Measurements from ENCODE around the gene MTHFD2.

The MTHFD2 gene

DNA sequence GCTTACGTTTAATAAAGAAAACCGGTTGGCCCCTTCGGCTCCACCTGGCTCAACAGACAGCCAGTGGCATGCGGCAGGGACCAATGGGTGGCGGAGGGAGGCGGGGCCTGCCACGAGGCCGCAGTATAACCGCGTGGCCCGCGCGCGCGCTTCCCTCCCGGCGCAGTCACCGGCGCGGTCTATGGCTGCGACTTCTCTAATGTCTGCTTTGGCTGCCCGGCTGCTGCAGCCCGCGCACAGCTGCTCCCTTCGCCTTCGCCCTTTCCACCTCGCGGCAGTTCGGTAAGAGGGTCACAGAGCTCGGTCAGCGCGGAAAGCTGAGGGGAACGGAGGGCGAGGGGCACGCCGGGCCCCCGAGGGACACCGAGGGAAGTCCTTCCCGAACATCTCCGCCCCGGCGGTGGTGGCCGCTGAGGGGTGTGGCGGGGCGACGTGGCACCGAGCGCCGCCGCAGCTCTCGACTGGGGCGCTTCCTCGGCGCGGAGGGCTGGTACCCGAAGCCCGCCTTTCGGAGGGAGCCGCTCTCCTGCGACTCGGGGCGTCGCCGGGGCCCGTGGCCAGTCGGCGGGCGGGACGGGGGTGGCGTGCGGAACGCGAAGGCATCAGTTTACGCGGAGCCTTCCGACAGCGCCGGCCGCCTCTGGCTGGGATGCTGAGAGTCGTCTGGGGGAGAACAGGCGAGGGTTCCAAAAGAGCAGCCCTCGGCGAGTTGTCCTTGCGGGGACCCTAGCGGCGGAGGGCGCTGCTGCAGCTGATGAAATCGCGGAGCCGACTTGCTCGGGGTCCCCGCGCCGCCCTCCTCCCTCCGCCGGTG lies at the start of gene MTHFD2:
Gene MTHFD2, plus strand, starts transcription at position 155 of the 814 bp plus-strand sequence. Its CDS starts 27 bp downstream, at position 182.
- Histone ChIP-seq H3K9ac (ENCODE audit: low read length) (peak within 1 kb of the TSS; percentile 100), H3K36me3 (ENCODE audit: control insufficient read depth, insufficient read depth, low read length) (peaks cover 39% of the 10 kb centered on the region), H3K27ac (ENCODE audit: low read depth, low read length) (peak within 1 kb of the TSS; percentile 100)

DNA sequence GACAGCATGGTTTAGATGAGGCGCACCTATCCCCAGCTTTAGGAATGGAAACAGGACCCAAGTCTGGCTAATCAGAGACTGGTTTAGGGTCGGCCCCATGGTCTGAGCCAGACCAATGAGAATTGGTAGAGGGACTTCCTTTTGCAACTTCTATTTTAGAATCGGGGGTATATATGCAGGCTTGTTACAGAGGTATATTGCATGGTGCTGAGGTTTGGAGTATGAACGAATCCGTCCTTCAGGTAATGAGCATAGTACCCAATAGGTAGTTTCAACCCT lies 49.2 kb upstream of the MTHFD2 start:
- no peak overlapping the region for H3K27ac ChIP-seq (ENCODE audit: low read depth, low read length)
- peaks cover 23% of the 10 kb centered on the region for H3K36me3 ChIP-seq (ENCODE audit: control insufficient read depth, insufficient read depth, low read length)
- H3K27me3 ChIP-seq (ENCODE audit: control insufficient read depth, insufficient read depth, low read length), result no peaks in the 10 kb centered on the region
- no peak overlapping the region for H3K9ac ChIP-seq (ENCODE audit: low read length)
- no peaks in the 10 kb centered on the region for H3K9me3 ChIP-seq (ENCODE audit: control insufficient read depth, insufficient read depth, low read depth, low read length)
- H3K4me1 ChIP-seq (ENCODE audit: control insufficient read depth, insufficient read depth, low read length), result peaks cover 10% of the 10 kb centered on the region; the same call in 1 of the 2 replicates
- 0 out of 2 replicates have a peak overlapping the region, but pooled peaks have one; percentile 69 for H3K4me3 ChIP-seq (ENCODE audit: low read depth, low read length)

More for the DNA sequence above, at the start of gene MTHFD2:
- Histone ChIP-seq H3K4me3 (ENCODE audit: low read depth, low read length) (peak within 1 kb of the TSS; percentile 100), H3K9me3 (ENCODE audit: control insufficient read depth, insufficient read depth, low read depth, low read length) (no peaks in the 10 kb centered on the region), H3K27me3 (ENCODE audit: control insufficient read depth, insufficient read depth, low read length) (no peaks in the 10 kb centered on the region), H3K4me1 (ENCODE audit: control insufficient read depth, insufficient read depth, low read length) (peaks cover 12% of the 10 kb centered on the region; the same call in 1 of the 2 replicates)

DNA sequence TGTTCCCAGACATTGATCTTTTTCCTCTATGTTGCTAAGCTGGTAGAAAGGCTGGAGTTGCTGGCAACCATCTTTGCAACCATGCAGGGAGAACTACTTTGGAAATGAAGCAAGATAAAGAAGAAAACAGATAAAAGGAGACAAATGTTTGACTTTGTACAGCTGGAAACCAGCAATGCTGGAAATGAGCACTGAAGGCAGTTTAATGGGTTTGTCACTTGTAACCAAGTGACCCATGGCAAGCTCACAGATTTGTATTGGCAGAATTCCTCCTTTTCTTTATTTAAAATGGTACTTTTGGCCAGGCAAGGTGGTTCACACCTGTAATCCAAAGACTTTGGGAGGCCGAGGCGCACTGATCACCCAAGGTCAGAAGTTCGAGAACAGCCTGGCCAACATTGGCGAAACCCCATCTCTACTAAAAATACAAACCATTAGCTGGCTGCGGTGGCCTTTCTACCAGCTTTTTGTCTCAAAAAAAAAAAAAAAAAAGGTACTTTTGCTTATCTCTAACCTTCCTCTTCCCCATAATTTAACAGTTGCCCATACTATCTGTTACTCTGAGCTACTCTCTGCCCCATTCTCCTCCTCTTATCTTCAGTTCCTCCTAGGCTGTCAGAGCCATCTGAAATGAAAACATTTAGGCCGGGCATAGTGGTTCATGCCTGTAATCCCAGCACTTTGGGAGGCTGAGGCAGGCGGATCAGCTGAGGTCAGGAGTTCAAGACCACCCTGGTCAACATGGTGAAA lies 48.7 kb upstream of the MTHFD2 start:
- H3K27ac ChIP-seq (ENCODE audit: low read depth, low read length), result no peak overlapping the region
- no peaks in the 10 kb centered on the region for H3K27me3 ChIP-seq (ENCODE audit: control insufficient read depth, insufficient read depth, low read length)
- no peak overlapping the region for H3K9ac ChIP-seq (ENCODE audit: low read length)
- H3K4me3 ChIP-seq (ENCODE audit: low read depth, low read length), result no peak overlapping the region
- H3K4me1 ChIP-seq (ENCODE audit: control insufficient read depth, insufficient read depth, low read length), result peaks cover 10% of the 10 kb centered on the region; the same call in 1 of the 2 replicates
- H3K9me3 ChIP-seq (ENCODE audit: control insufficient read depth, insufficient read depth, low read depth, low read length), result no peaks in the 10 kb centered on the region
- peaks cover 23% of the 10 kb centered on the region for H3K36me3 ChIP-seq (ENCODE audit: control insufficient read depth, insufficient read depth, low read length)

DNA sequence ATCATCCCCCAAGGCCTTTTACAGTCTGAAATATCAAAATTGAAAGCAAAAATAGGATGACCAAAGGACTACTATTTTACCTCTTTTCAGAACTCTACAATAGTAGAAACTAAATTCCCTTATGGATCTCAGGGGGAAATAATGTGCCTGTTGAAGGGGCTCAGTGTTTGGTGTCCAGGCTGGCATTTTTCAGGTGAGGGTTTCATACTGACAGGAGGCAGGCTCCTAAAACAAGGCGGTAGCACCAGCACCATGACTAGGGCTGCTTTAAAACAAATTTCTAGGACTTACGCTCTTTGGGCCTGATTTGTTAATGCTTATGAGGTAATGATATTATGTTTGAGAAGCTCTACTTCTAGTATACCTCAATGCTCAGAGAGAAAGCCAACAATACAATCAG lies 45.5 kb upstream of the MTHFD2 start:
- Histone ChIP-seq H3K36me3 (ENCODE audit: control insufficient read depth, insufficient read depth, low read length) (peaks cover 51% of the 10 kb centered on the region), H3K4me1 (ENCODE audit: control insufficient read depth, insufficient read depth, low read length) (peaks cover 6% of the 10 kb centered on the region; the same call in 1 of the 2 replicates), H3K9ac (ENCODE audit: low read length) (no peak overlapping the region), H3K27ac (ENCODE audit: low read depth, low read length) (no peak overlapping the region), H3K9me3 (ENCODE audit: control insufficient read depth, insufficient read depth, low read depth, low read length) (no peaks in the 10 kb centered on the region), H3K4me3 (ENCODE audit: low read depth, low read length) (no peak overlapping the region), H3K27me3 (ENCODE audit: control insufficient read depth, insufficient read depth, low read length) (no peaks in the 10 kb centered on the region)

DNA sequence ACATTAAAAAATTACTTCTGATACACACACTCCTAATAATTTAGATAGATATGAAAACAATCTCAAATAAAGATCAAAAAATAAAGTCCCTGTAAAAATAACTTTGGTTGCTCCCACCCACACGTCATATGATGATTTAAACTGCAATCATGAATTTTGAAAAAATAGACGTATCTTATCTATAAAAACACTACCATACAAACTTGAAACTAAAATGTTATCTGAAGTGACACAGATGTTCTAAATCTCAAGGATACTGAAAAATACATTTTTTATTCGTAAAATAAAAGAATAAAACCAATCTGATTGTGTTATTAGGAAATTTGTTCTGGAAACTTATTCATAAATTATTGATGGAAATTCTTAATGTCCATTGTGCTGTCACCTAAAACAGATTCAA lies 42.6 kb upstream of the MTHFD2 start:
- Histone ChIP-seq H3K4me3 (ENCODE audit: low read depth, low read length) (no peak overlapping the region), H3K4me1 (ENCODE audit: control insufficient read depth, insufficient read depth, low read length) (no peaks in the 10 kb centered on the region), H3K27me3 (ENCODE audit: control insufficient read depth, insufficient read depth, low read length) (no peaks in the 10 kb centered on the region), H3K27ac (ENCODE audit: low read depth, low read length) (no peak overlapping the region), H3K36me3 (ENCODE audit: control insufficient read depth, insufficient read depth, low read length) (peaks cover 69% of the 10 kb centered on the region), H3K9me3 (ENCODE audit: control insufficient read depth, insufficient read depth, low read depth, low read length) (no peaks in the 10 kb centered on the region), H3K9ac (ENCODE audit: low read length) (no peak overlapping the region)

DNA sequence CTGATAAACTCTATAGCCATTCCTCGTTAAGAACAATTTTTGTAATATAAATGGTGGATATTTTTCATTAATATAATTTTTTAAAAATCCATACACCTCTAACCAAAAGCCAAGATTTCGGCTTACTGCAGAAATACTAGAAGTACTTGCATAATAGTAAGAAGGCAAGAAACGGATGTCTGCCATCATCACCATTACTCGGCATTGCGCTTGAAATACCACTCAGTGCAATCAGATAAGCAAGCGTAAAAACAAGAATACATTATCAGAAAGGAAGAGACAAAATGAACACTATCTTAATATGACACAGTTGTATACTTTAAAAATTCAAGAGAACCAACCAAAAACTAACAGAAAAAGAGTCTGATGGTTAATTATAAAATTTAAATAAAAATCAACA lies 35.5 kb upstream of the MTHFD2 start:
- peaks cover 88% of the 10 kb centered on the region for H3K36me3 ChIP-seq (ENCODE audit: control insufficient read depth, insufficient read depth, low read length)

DNA sequence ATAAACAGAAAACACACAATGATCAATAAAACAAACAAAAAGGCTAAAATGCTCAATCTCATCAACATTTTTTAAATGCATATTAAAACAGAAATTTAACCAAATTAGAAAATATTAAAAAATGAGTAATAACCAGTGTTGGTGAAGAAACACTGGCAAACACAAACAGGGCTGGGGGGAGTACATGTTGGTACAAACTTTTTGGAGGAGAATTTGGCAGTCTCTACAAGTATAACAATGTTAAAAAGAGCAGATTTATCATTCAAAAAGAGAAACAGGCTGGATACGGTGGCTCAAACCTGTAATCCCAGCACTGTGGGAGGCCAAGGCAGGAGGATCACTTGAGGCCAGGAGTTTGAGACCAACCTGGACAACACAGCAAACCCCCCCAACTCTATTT lies 33.7 kb upstream of the MTHFD2 start:
- H3K4me1 ChIP-seq (ENCODE audit: control insufficient read depth, insufficient read depth, low read length), result no peaks in the 10 kb centered on the region
- no peaks in the 10 kb centered on the region for H3K27me3 ChIP-seq (ENCODE audit: control insufficient read depth, insufficient read depth, low read length)
- no peak overlapping the region for H3K27ac ChIP-seq (ENCODE audit: low read depth, low read length)
- peaks cover 90% of the 10 kb centered on the region for H3K36me3 ChIP-seq (ENCODE audit: control insufficient read depth, insufficient read depth, low read length)
- no peak overlapping the region for H3K4me3 ChIP-seq (ENCODE audit: low read depth, low read length)
- no peak overlapping the region for H3K9ac ChIP-seq (ENCODE audit: low read length)
- no peaks in the 10 kb centered on the region for H3K9me3 ChIP-seq (ENCODE audit: control insufficient read depth, insufficient read depth, low read depth, low read length)

More for the DNA sequence above, 35.5 kb upstream of the MTHFD2 start:
- no peak overlapping the region for H3K27ac ChIP-seq (ENCODE audit: low read depth, low read length)
- H3K4me3 ChIP-seq (ENCODE audit: low read depth, low read length), result no peak overlapping the region
- H3K4me1 ChIP-seq (ENCODE audit: control insufficient read depth, insufficient read depth, low read length), result no peaks in the 10 kb centered on the region
- no peaks in the 10 kb centered on the region for H3K9me3 ChIP-seq (ENCODE audit: control insufficient read depth, insufficient read depth, low read depth, low read length)
- H3K9ac ChIP-seq (ENCODE audit: low read length), result no peak overlapping the region
- no peaks in the 10 kb centered on the region for H3K27me3 ChIP-seq (ENCODE audit: control insufficient read depth, insufficient read depth, low read length)

DNA sequence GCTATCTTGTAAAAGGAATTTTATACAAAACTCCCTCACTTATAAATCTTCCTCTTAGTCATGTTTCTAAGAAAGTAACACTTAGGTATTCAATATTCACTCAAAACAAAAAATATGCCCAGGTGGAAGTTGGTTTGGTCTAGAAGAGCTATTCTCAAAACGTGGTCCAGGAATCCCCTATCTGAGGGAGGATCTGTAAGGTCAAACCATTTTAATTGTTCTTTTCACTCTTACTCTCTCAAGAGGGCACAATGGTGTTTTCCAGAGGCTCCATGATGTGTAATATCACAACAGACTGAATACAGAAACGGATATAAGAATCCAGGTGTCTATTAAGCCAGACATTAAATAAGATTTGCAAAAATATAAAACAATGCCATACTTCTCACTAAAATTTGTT lies 29.7 kb upstream of the MTHFD2 start:
- H3K4me1 ChIP-seq (ENCODE audit: control insufficient read depth, insufficient read depth, low read length), result no peaks in the 10 kb centered on the region
- H3K9ac ChIP-seq (ENCODE audit: low read length), result no peak overlapping the region
- H3K27ac ChIP-seq (ENCODE audit: low read depth, low read length), result no peak overlapping the region
- no peaks in the 10 kb centered on the region for H3K27me3 ChIP-seq (ENCODE audit: control insufficient read depth, insufficient read depth, low read length)
- H3K4me3 ChIP-seq (ENCODE audit: low read depth, low read length), result no peak overlapping the region
- peaks cover 87% of the 10 kb centered on the region for H3K36me3 ChIP-seq (ENCODE audit: control insufficient read depth, insufficient read depth, low read length)
- no peaks in the 10 kb centered on the region for H3K9me3 ChIP-seq (ENCODE audit: control insufficient read depth, insufficient read depth, low read depth, low read length)

DNA sequence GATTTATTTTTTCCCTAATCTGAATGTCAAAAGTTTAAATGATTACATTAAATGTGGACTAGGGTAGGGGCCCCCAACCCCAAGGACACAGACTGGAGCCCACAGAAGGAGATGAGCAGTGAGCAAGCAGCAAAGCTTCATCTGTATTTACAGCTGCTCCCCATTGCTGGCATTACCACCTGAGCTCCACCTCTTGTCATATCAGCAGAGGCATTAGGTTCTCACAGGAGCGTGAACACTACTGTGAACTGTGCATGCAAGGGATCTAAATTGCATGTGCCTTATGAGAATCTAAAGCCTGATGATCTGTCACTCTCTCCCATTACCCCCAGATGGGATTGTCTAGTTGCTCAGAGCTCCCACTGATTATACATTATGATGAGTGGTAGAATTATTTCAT lies 23.5 kb upstream of the MTHFD2 start:
- Histone ChIP-seq H3K27ac (ENCODE audit: low read depth, low read length) (no peak overlapping the region), H3K4me3 (ENCODE audit: low read depth, low read length) (no peak overlapping the region), H3K4me1 (ENCODE audit: control insufficient read depth, insufficient read depth, low read length) (no peaks in the 10 kb centered on the region), H3K36me3 (ENCODE audit: control insufficient read depth, insufficient read depth, low read length) (peaks cover 35% of the 10 kb centered on the region), H3K9me3 (ENCODE audit: control insufficient read depth, insufficient read depth, low read depth, low read length) (peaks cover 12% of the 10 kb centered on the region; the same call in 1 of the 2 replicates), H3K9ac (ENCODE audit: low read length) (no peak overlapping the region), H3K27me3 (ENCODE audit: control insufficient read depth, insufficient read depth, low read length) (no peaks in the 10 kb centered on the region)

DNA sequence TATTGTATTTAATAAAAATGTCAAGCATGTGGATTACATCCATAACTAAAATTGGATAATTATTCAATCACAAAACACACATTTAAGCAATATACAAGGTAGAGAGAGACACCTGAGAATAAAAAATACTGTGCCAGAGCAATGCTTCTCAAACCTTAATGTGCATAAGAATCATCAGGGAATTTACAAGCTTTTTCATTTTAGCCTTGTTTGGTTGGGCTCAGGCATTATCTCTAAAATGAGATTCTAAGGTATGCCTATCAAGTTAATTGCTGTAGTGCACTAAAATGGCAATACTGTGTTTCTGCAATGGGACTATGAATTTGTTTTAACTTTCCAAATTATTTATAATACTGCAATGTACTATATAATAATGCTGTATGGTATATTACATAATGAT lies 20.7 kb upstream of the MTHFD2 start:
- Histone ChIP-seq H3K4me1 (ENCODE audit: control insufficient read depth, insufficient read depth, low read length) (peaks cover 5% of the 10 kb centered on the region), H3K9ac (ENCODE audit: low read length) (peak overlapping the region; percentile 93), H3K9me3 (ENCODE audit: control insufficient read depth, insufficient read depth, low read depth, low read length) (peaks cover 12% of the 10 kb centered on the region; the same call in 1 of the 2 replicates), H3K36me3 (ENCODE audit: control insufficient read depth, insufficient read depth, low read length) (peaks cover 12% of the 10 kb centered on the region), H3K27ac (ENCODE audit: low read depth, low read length) (peak overlapping the region; percentile 98), H3K27me3 (ENCODE audit: control insufficient read depth, insufficient read depth, low read length) (no peaks in the 10 kb centered on the region), H3K4me3 (ENCODE audit: low read depth, low read length) (peak overlapping the region; percentile 90)
